IMR-90 (cell line): ENCODE data around the gene KCNIP1. TPM values are rescaled to one million over a fixed set of nuclear protein-coding genes. Genes with fewer than 3 reads are reported as not detected.
"Not testable (repeated sequence)": the region's sequence is repeated elsewhere in the genome, so short reads cannot be mapped to it uniquely, and the experiment has no call there.

Experiments
- ATAC-seq: fragments of 200-7000 bp; cut with Tn5 transposase; 2 replicates; pipeline ENCODE4 v1.9.1; 2020; ENCODE audit warnings: low read depth, mild to moderate bottlenecking, moderate library complexity
- BruUV-seq: library from RNA; stranded (reverse); fragments of 400-500 nt; replicated peaks from 2 replicates; lab custom pipeline; 2021; lab: Mats Ljungman, UMichigan
- CTCF ChIA-PET: fragments of 300-600 bp; formaldehyde crosslinking; extraction: SDS; loops from one replicate; lab custom pipeline; 2021; ENCODE audit warnings: antibody characterized with exemption; lab: Yijun Ruan, JAX
- POLR2A ChIA-PET: fragments of 300-600 bp; sonication (Branson Sonifier 250); formaldehyde crosslinking; loops from one replicate; lab custom pipeline; 2022; ENCODE audit warnings: antibody characterized with exemption; ENCODE audit not compliant: unreplicated experiment; lab: Charles Lee
- DNase-seq: peaks from one replicate; pipeline ENCODE4 v3.0.0; 2013
- H2AFZ ChIP-seq: replicated peaks from 2 replicates; pipeline ENCODE3; 2013; ENCODE audit warnings: low read length, mild to moderate bottlenecking; ENCODE audit not compliant: poor library complexity
- H2AK5ac ChIP-seq: 2 replicates; pipeline ENCODE4 v1.6.1; 2013; ENCODE audit warnings: low read depth, low read length, inconsistent platforms
- H2AK9ac ChIP-seq: replicated peaks from 2 replicates; pipeline ENCODE3; 2013; ENCODE audit warnings: mild to moderate bottlenecking, low read depth, low read length, moderate library complexity; ENCODE audit not compliant: poor library complexity
- H2BK120ac ChIP-seq: 2 replicates; pipeline ENCODE4 v1.6.1; 2013; ENCODE audit warnings: low read depth, low read length, inconsistent platforms
- H2BK15ac ChIP-seq: 3 replicates; pipeline ENCODE4 v1.6.1; 2013; ENCODE audit warnings: low read depth, low read length, inconsistent platforms
- H2BK20ac ChIP-seq: 2 replicates; pipeline ENCODE4 v1.6.1; 2013; ENCODE audit warnings: low read depth, mild to moderate bottlenecking, inconsistent platforms, low read length, moderate library complexity
- H2BK5ac ChIP-seq: 2 replicates; pipeline ENCODE4 v1.6.1; 2013; ENCODE audit warnings: mild to moderate bottlenecking, low read depth, low read length, inconsistent platforms; ENCODE audit not compliant: poor library complexity, severe bottlenecking
- H3K14ac ChIP-seq: replicated peaks from 2 replicates; pipeline ENCODE4 v1.6.1; 2013; ENCODE audit warnings: low read depth, low read length, inconsistent platforms
- H3K18ac ChIP-seq: 2 replicates; pipeline ENCODE4 v1.6.1; 2013; ENCODE audit warnings: low read depth, low read length, control low read depth
- H3K23ac ChIP-seq: 2 replicates; pipeline ENCODE4 v1.6.1; 2013; ENCODE audit warnings: low read depth, low read length, inconsistent platforms
- H3K27ac ChIP-seq: 2 replicates; pipeline ENCODE4 v1.5.1; 2013; ENCODE audit warnings: mild to moderate bottlenecking, control low read depth, low read length; ENCODE audit not compliant: insufficient read depth
- H3K27me3 ChIP-seq: 2 replicates; pipeline ENCODE4 v1.6.1; 2013; ENCODE audit warnings: low read length; ENCODE audit not compliant: control insufficient read depth, insufficient read depth
- H3K36me3 ChIP-seq: 2 replicates; pipeline ENCODE4 v1.6.1; 2013; ENCODE audit warnings: low read length, mixed read lengths; ENCODE audit not compliant: control insufficient read depth, insufficient read depth
- H3K4ac ChIP-seq: 2 replicates; pipeline ENCODE4 v1.6.1; 2013; ENCODE audit warnings: low read depth, low read length, inconsistent platforms
- H3K4me1 ChIP-seq: 2 replicates; pipeline ENCODE4 v1.6.1; 2013; ENCODE audit warnings: low read length, mixed read lengths; ENCODE audit not compliant: control insufficient read depth, insufficient read depth
- H3K4me2 ChIP-seq: 2 replicates; pipeline ENCODE4 v1.6.1; 2013; ENCODE audit warnings: low read depth, mild to moderate bottlenecking, control low read depth, low read length, moderate library complexity
- H3K4me3 ChIP-seq: 2 replicates; pipeline ENCODE4 v1.5.1; 2013; ENCODE audit warnings: low read depth, mild to moderate bottlenecking, control low read depth, low read length, moderate library complexity; ENCODE audit not compliant: insufficient read depth
- H3K56ac ChIP-seq: 2 replicates; pipeline ENCODE4 v1.6.1; 2013; ENCODE audit warnings: low read length, inconsistent platforms; ENCODE audit not compliant: insufficient read depth; ENCODE audit errors: extremely low read depth
- H3K79me1 ChIP-seq, 2 experiments: 2 replicates each; pipeline ENCODE4 v1.6.1; 2013; ENCODE audit warnings: low read length in 2 of 2, inconsistent platforms in 1 of 2, low read depth in 1 of 2
- H3K9ac ChIP-seq: 2 replicates; pipeline ENCODE4 v1.6.1; 2013; ENCODE audit warnings: low read depth, low read length, control low read depth
- H3K9me1 ChIP-seq: 2 replicates; pipeline ENCODE4 v1.6.1; 2013; ENCODE audit warnings: low read length, inconsistent platforms; ENCODE audit not compliant: insufficient read depth
- H3K9me3 ChIP-seq: 2 replicates; pipeline ENCODE4 v1.6.1; 2013; ENCODE audit warnings: low read length; ENCODE audit not compliant: control insufficient read depth, insufficient read depth
- H4K20me1 ChIP-seq: 2 replicates; pipeline ENCODE4 v1.6.1; 2013; ENCODE audit warnings: low read length, inconsistent platforms; ENCODE audit not compliant: insufficient read depth
- H4K5ac ChIP-seq: 2 replicates; pipeline ENCODE4 v1.6.1; 2013; ENCODE audit warnings: mild to moderate bottlenecking, low read depth, low read length, control low read depth
- H4K8ac ChIP-seq, 2 experiments: 2 replicates each; pipeline ENCODE4 v1.6.1; 2013; ENCODE audit warnings: low read depth in 2 of 2, low read length in 2 of 2, control low read depth in 1 of 2, inconsistent platforms in 1 of 2
- H4K91ac ChIP-seq: 2 replicates; pipeline ENCODE4 v1.6.1; 2013; ENCODE audit warnings: low read depth, low read length, inconsistent platforms; ENCODE audit not compliant: insufficient read depth
- BHLHE40 ChIP-seq: fragments of 150-350 bp; IDR thresholded peaks from 2 replicates; pipeline ENCODE4 v1.6.1; 2016; ENCODE audit warnings: mild to moderate bottlenecking, low read depth, low read length
- CEBPB ChIP-seq: IDR thresholded peaks from 2 replicates; pipeline ENCODE4 v1.6.1; 2012; ENCODE audit warnings: low read depth, low read length, improper control_type of control experiment
- CTCF ChIP-seq: conservative IDR thresholded peaks from 2 replicates; pipeline ENCODE4 v1.5.1; 2012; ENCODE audit warnings: mild to moderate bottlenecking, low read depth, low read length, improper control_type of control experiment
- FOS ChIP-seq: fragments of 150-350 bp; IDR thresholded peaks from 2 replicates; pipeline ENCODE4 v1.6.1; 2016; ENCODE audit warnings: low read depth, low read length
- MAZ ChIP-seq: IDR thresholded peaks from 2 replicates; pipeline ENCODE4 v1.6.1; 2012; ENCODE audit warnings: low read depth, mild to moderate bottlenecking, low read length, improper control_type of control experiment, moderate library complexity, borderline replicate concordance
- POLR2A ChIP-seq: IDR thresholded peaks from 2 replicates; pipeline ENCODE4 v1.6.1; 2012; ENCODE audit warnings: mild to moderate bottlenecking, low read depth, low read length
- USF2 ChIP-seq: fragments of 150-350 bp; IDR thresholded peaks from 2 replicates; pipeline ENCODE4 v1.6.1; 2017; ENCODE audit warnings: mild to moderate bottlenecking, antibody characterized with exemption, low read length, low read depth
- WGBS, 2 experiments: methylation state at CpG; one replicate each; pipeline versions ENCODE4 v1.1.5 to v1.1.7; 2013; ENCODE audit warnings: missing lambda C conversion rate in 2 of 2; ENCODE audit not compliant: insufficient read length in 1 of 2; ENCODE audit errors: extremely low coverage in 2 of 2; 5-methylcytosine and 5-hydroxymethylcytosine counted together
- dilution Hi-C: fragments of 300-500 bp; cut with HindIII; formaldehyde crosslinking; loops from one replicate; pipeline ENCODE4 v1.14.3; 2018; ENCODE audit warnings: low sequenced_read_pairs; ENCODE audit not compliant: unreplicated experiment
- in situ Hi-C: fragments of 300-500 bp; cut with MboI; formaldehyde crosslinking; loops from 3 replicates; pipeline ENCODE4 v1.14.3; 2019; ENCODE audit warnings: low sequenced_read_pairs, inconsistent platforms, mixed read lengths
- intact Hi-C: fragments of 100-400 bp; cut with micrococcal nuclease; formaldehyde crosslinking; loops from 2 replicates; pipeline ENCODE4 v1.10.0; 2022
- polyA plus RNA-seq, 3 experiments: library from polyadenylated mRNA; depleted of rRNA; stranded (reverse); fragments of >200 nt; gene quantifications; 2 replicates each; pipeline ENCODE4 v1.2.3, GENCODE V29; 2012; ENCODE audit warnings: low replicate concordance in 1 of 3
- total RNA-seq: library from RNA; depleted of rRNA; stranded (reverse); fragments of >200 nt; gene quantifications from 2 replicates; pipeline ENCODE4 v1.2.3, GENCODE V29; 2012

The KCNIP1 gene
- total and polyA plus RNA-seq, 2 of the 4 experiments (the other 2 are of a cell fraction): not detected

- Histone ChIP-seq H2BK120ac (no peak overlapping the region), H3K18ac (no peak overlapping the region), H3K27me3 (no peaks in the 10 kb centered on the region), H3K4me1 (no peaks in the 10 kb centered on the region), H4K20me1 (no peaks in the 10 kb centered on the region), H2BK5ac (no peak overlapping the region), H2AFZ (no peak overlapping the region), H3K56ac (no peak overlapping the region), H2AK5ac (no peak overlapping the region), H2AK9ac (no peak overlapping the region), H3K4me3 (no peak overlapping the region), H3K4me2 (no peak overlapping the region), H3K9ac (no peak overlapping the region), H3K27ac (no peak overlapping the region), H3K9me3 (no peaks in the 10 kb centered on the region), H3K9me1 (no peaks in the 10 kb centered on the region), H2BK20ac (no peak overlapping the region), H2BK15ac (no peak overlapping the region), H4K91ac (no peak overlapping the region), H3K14ac (no peak overlapping the region), H4K8ac (no peak overlapping the region), H3K36me3 (no peaks in the 10 kb centered on the region), H3K79me1 (no peaks in the 10 kb centered on the region), H3K4ac (no peak overlapping the region), H3K23ac (no peak overlapping the region), H4K5ac (no peak overlapping the region)
- intact Hi-C loops (no loop called here), dilution Hi-C loops (no loop called here), in situ Hi-C loops (no loop called here)
- CTCF ChIA-PET: no interaction called here
- BruUV-seq: no TSS peak
- ATAC-seq (no peak), DNase-seq (no peak)
- TF ChIP-seq USF2: no peak
- no peak for TF ChIP-seq CEBPB
- TF ChIP-seq POLR2A: no peak
- TF ChIP-seq FOS: no peak
- TF ChIP-seq CTCF: no peak
- no peak for TF ChIP-seq BHLHE40
- TF ChIP-seq MAZ: no peak
- 40% methylated on average over 2 of the region's 4 CpGs; no CpG with 5 or more reads in 1 of the 2 experiments for WGBS, 2 experiments
- POLR2A ChIA-PET: no interaction called here
Measured at GRCh38 chr5:170546282-170546681, 42.5 kb downstream of the KCNIP1 start.

- H3K18ac ChIP-seq, H3K36me3 ChIP-seq, H3K79me1 ChIP-seq, DNase-seq, H4K8ac ChIP-seq, H3K4me1 ChIP-seq, H3K27ac ChIP-seq, H2BK120ac ChIP-seq, H4K91ac ChIP-seq, BruUV-seq, H2AK5ac ChIP-seq, H3K27me3 ChIP-seq, in situ Hi-C loops, H3K56ac ChIP-seq, H3K9ac ChIP-seq, H4K5ac ChIP-seq, H2AK9ac ChIP-seq, H3K4ac ChIP-seq, H3K23ac ChIP-seq, ATAC-seq, H2BK15ac ChIP-seq, H2BK20ac ChIP-seq, H4K20me1 ChIP-seq, H2AFZ ChIP-seq, H3K9me3 ChIP-seq, H3K9me1 ChIP-seq, H2BK5ac ChIP-seq, POLR2A ChIA-PET, CTCF ChIA-PET, H3K4me2 ChIP-seq, H3K4me3 ChIP-seq, H3K14ac ChIP-seq, dilution Hi-C loops: not testable (repeated sequence)
- intact Hi-C loops: loop anchor here (5.0 kb wide), 1 partner anchor 58 kb away; no protein-coding TSS in a partner anchor
- no CpG with 5 or more reads among the region's 1 CpG for WGBS, 2 experiments
Measured at GRCh38 chr5:170550382-170550781, 46.6 kb downstream of the KCNIP1 start.
